Naive thymus-derived CD4-positive, alpha-beta T cell (primary cell): ENCODE results near the gene WDSUB1. TPM values are rescaled to one million over a fixed set of nuclear protein-coding genes. Genes with fewer than 3 reads are reported as not detected.

ENCODE experiments used
- ATAC-seq: fragments of 150-1000 bp; cut with Tn5 transposase; 2 replicates; pipeline ENCODE4 v1.10.0; 2021; ENCODE audit warnings: mild to moderate bottlenecking, moderate library complexity
- CTCF ChIA-PET: fragments of 350-600 bp; sonication (Branson Sonifier 250); formaldehyde crosslinking; loops from one replicate; lab custom pipeline; 2021; ENCODE audit warnings: antibody characterized with exemption; lab: Charles Lee
- POLR2A ChIA-PET: fragments of 350-600 bp; sonication (Branson Sonifier 250); formaldehyde crosslinking; loops from one replicate; lab custom pipeline; 2021; ENCODE audit warnings: antibody characterized with exemption, inconsistent platforms; lab: Charles Lee
- DNase-seq, 9 donors: peaks; one replicate each; pipeline versions ENCODE4 v3.0.0 to v3.0.0-alpha.2; 2020 to 2022; ENCODE audit warnings: mixed read lengths in 1 of 9
- H3K27ac ChIP-seq: one replicate; pipeline ENCODE4 v1.7.0; 2013; ENCODE audit warnings: mild to moderate bottlenecking, low read depth, low read length, moderate library complexity
- H3K27me3 ChIP-seq, 2 donors: one replicate each; pipeline ENCODE4 v1.7.0; 2013; ENCODE audit warnings: low read length in 2 of 2, mild to moderate bottlenecking in 2 of 2, moderate library complexity in 2 of 2; ENCODE audit not compliant: control insufficient read depth in 2 of 2, insufficient read depth in 2 of 2
- H3K36me3 ChIP-seq, 3 experiments: 1 replicate in 2 of 3; 2 replicates in 1 of 3; pipeline ENCODE4 v1.7.0; 2013; ENCODE audit warnings: low read length in 3 of 3, mild to moderate bottlenecking in 3 of 3, moderate library complexity in 1 of 3; ENCODE audit not compliant: insufficient read depth in 3 of 3, control insufficient read depth in 2 of 3
- H3K4me1 ChIP-seq, 2 donors: one replicate each; pipeline ENCODE4 v1.7.0; 2013; ENCODE audit warnings: low read length in 2 of 2, mild to moderate bottlenecking in 2 of 2, moderate library complexity in 1 of 2; ENCODE audit not compliant: control insufficient read depth in 2 of 2, insufficient read depth in 2 of 2
- H3K4me3 ChIP-seq: 2 replicates; pipeline ENCODE4 v1.7.0; 2013; ENCODE audit warnings: mild to moderate bottlenecking, low read length
- H3K9me3 ChIP-seq, 3 experiments: 1 replicate in 2 of 3; 2 replicates in 1 of 3; pipeline ENCODE4 v1.7.0; 2013; ENCODE audit warnings: low read length in 3 of 3; ENCODE audit not compliant: control insufficient read depth in 2 of 3
- H3K27ac Mint-ChIP-seq, 9 donors: one replicate each; pipeline ENCODE4 v1.8.0; 2020 to 2022; ENCODE audit warnings: mixed read lengths in 9 of 9, mild to moderate bottlenecking in 8 of 9, moderate library complexity in 5 of 9, inconsistent platforms in 2 of 9
- H3K27me3 Mint-ChIP-seq, 5 donors: one replicate each; pipeline ENCODE4 v1.8.0; 2021 to 2022; ENCODE audit warnings: mixed read lengths in 5 of 5, mild to moderate bottlenecking in 1 of 5
- H3K36me3 Mint-ChIP-seq, 5 donors: one replicate each; pipeline ENCODE4 v1.8.0; 2020 to 2022; ENCODE audit warnings: mixed read lengths in 5 of 5, mild to moderate bottlenecking in 3 of 5, inconsistent platforms in 1 of 5
- H3K4me1 Mint-ChIP-seq, 7 donors: one replicate each; pipeline ENCODE4 v1.8.0; 2020 to 2022; ENCODE audit warnings: mixed read lengths in 7 of 7, mild to moderate bottlenecking in 3 of 7, inconsistent platforms in 1 of 7
- H3K4me3 Mint-ChIP-seq, 10 donors: one replicate each; pipeline ENCODE4 v1.8.0; 2020 to 2022; ENCODE audit warnings: mild to moderate bottlenecking in 10 of 10, mixed read lengths in 10 of 10, moderate library complexity in 6 of 10, inconsistent platforms in 2 of 10
- H3K9me3 Mint-ChIP-seq, 11 donors: one replicate each; pipeline ENCODE4 v1.8.0; 2020 to 2022; ENCODE audit warnings: mixed read lengths in 11 of 11, mild to moderate bottlenecking in 4 of 11, inconsistent platforms in 1 of 11, moderate library complexity in 1 of 11
- intact Hi-C, 2 donors: fragments of 100-400 bp; cut with micrococcal nuclease; formaldehyde crosslinking; loops; one replicate each; pipeline ENCODE4 v1.15.1; 2023
- polyA plus RNA-seq, 2 donors: library from polyadenylated mRNA; unstranded; fragments of 300-500 nt; fragmentation: Illumina TruSeq; gene quantifications; one replicate each; pipeline ENCODE4 v1.2.3, GENCODE V29; 2021
- total RNA-seq, 6 experiments: library from RNA in 5 of 6; stranded (reverse) in 5 of 6; gene quantifications; 1 replicate in 5 of 6; 2 replicates in 1 of 6; pipeline ENCODE4 v1.2.3 and lab custom pipeline; 2021 to 2026

The WDSUB1 gene
- total and polyA plus RNA-seq, 7 experiments from 2014 or later, result 5.8 to 10.6 (median 7.5) TPM

- Mint-ChIP-seq H3K9me3 (peaks cover 0 to 5% (median 4%) of the 10 kb centered on the region in 11 donors), H3K27me3 (peaks cover 0 to 18% (median 3%) of the 10 kb centered on the region in 5 donors), H3K4me1 (no peaks in the 10 kb centered on the region), H3K4me3 (no peak overlapping the region), H3K36me3 (peaks cover 0 to 5% (median 0%) of the 10 kb centered on the region in 5 donors), H3K27ac (no peak overlapping the region)
- POLR2A ChIA-PET, result no interaction called here
- Histone ChIP-seq H3K4me3 (no peak overlapping the region), H3K27ac (no peak overlapping the region), H3K9me3 (no peaks in the 10 kb centered on the region), H3K36me3 (no peaks in the 10 kb centered on the region), H3K27me3 (no peaks in the 10 kb centered on the region), H3K4me1 (no peaks in the 10 kb centered on the region)
- DNase-seq (no peak), ATAC-seq (no peak)
- intact Hi-C loops, result no loop called here
- CTCF ChIA-PET, result no interaction called here
Measured at GRCh38 chr2:159298967-159299366, 12.5 kb upstream of the WDSUB1 start.

GRCh38 chr2:159297042-159297707 is 10.7 kb upstream of the WDSUB1 start:
- Histone ChIP-seq H3K27ac (no peak overlapping the region), H3K27me3 (no peaks in the 10 kb centered on the region), H3K9me3 (no peaks in the 10 kb centered on the region), H3K36me3 (no peaks in the 10 kb centered on the region), H3K4me1 (no peaks in the 10 kb centered on the region), H3K4me3 (no peak overlapping the region)
- Mint-ChIP-seq H3K27me3 (peaks cover 0 to 18% (median 0%) of the 10 kb centered on the region in 5 donors), H3K4me3 (no peak overlapping the region), H3K36me3 (no peaks in the 10 kb centered on the region), H3K4me1 (peaks cover 0 to 2% (median 0%) of the 10 kb centered on the region in 7 donors), H3K27ac (no peak overlapping the region), H3K9me3 (peaks cover 0 to 5% (median 0%) of the 10 kb centered on the region in 11 donors)
- intact Hi-C loops, result no loop called here
- CTCF ChIA-PET, result no interaction called here
- ATAC-seq (no peak), DNase-seq (no peak)
- POLR2A ChIA-PET, result no interaction called here

- no peaks in the 10 kb centered on the region for H3K27me3 ChIP-seq
- no peak overlapping the region for H3K27ac ChIP-seq
- ChIA-PET POLR2A (no interaction called here), CTCF (interaction anchor here (0.6 kb wide), 1 partner anchor 468 kb away, joined by 3 read pairs; no protein-coding TSS in a partner anchor)
- H3K27me3 Mint-ChIP-seq, result no peaks in the 10 kb centered on the region
- H3K27ac Mint-ChIP-seq, result no peak overlapping the region
- H3K36me3 Mint-ChIP-seq, result no peaks in the 10 kb centered on the region
- DNase-seq (no peak), ATAC-seq (no peak)
- peaks cover 0 to 2% (median 0%) of the 10 kb centered on the region in 11 donors for H3K9me3 Mint-ChIP-seq
- H3K36me3 ChIP-seq, result no peaks in the 10 kb centered on the region
- peaks cover 7 to 8% of the 10 kb centered on the region in 2 donors for H3K4me1 ChIP-seq
- H3K4me3 ChIP-seq, result no peak overlapping the region
- H3K9me3 ChIP-seq, result no peaks in the 10 kb centered on the region
- intact Hi-C loops, result no loop called here
- H3K4me3 Mint-ChIP-seq, result no peak overlapping the region
- H3K4me1 Mint-ChIP-seq, result peaks cover 10 to 19% (median 17%) of the 10 kb centered on the region in 7 donors
Measured at GRCh38 chr2:159292157-159292556, 5.7 kb upstream of the WDSUB1 start.

- Mint-ChIP-seq H3K36me3 (no peaks in the 10 kb centered on the region), H3K4me1 (peaks cover 15 to 28% (median 19%) of the 10 kb centered on the region in 7 donors), H3K27me3 (no peaks in the 10 kb centered on the region), H3K27ac (peak overlapping the region in 3 of 9 donors; percentile 3 to 59 (median 35)), H3K9me3 (no peaks in the 10 kb centered on the region), H3K4me3 (peak overlapping the region in 6 of 10 donors; percentile 4 to 49 (median 16))
- Histone ChIP-seq H3K27ac (no peak overlapping the region), H3K4me3 (no peak overlapping the region), H3K36me3 (no peaks in the 10 kb centered on the region), H3K9me3 (no peaks in the 10 kb centered on the region), H3K27me3 (no peaks in the 10 kb centered on the region), H3K4me1 (peaks cover 8 to 13% of the 10 kb centered on the region in 2 donors)
- POLR2A ChIA-PET, result no interaction called here
- DNase-seq (peak in 6 of 9 donors; percentile 22 to 51 (median 46)), ATAC-seq (no peak)
- CTCF ChIA-PET, result interaction anchor here (0.6 kb wide), 1 partner anchor 53 kb away, joined by 7 read pairs; no protein-coding TSS in a partner anchor
- intact Hi-C loops, result no loop called here
Measured at GRCh38 chr2:159290289-159290907, 3.9 kb upstream of the WDSUB1 start.

- POLR2A ChIA-PET, result interaction anchor here (2.8 kb wide), 1 partner anchor 425 kb away, joined by 21 read pairs; the partner anchor contains the start of gene MARCHF7
- no peaks in the 10 kb centered on the region for H3K9me3 ChIP-seq
- H3K36me3 Mint-ChIP-seq, result peaks cover 0 to 4% (median 0%) of the 10 kb centered on the region in 5 donors
- no peak overlapping the region for H3K4me3 ChIP-seq
- no peaks in the 10 kb centered on the region for H3K27me3 ChIP-seq
- H3K36me3 ChIP-seq, result no peaks in the 10 kb centered on the region
- CTCF ChIA-PET, result interaction anchor here (0.6 to 0.7 kb wide), 2 partner anchors 130 to 245 kb away, joined by 3 read pairs; no protein-coding TSS in a partner anchor
- H3K27ac Mint-ChIP-seq, result peak overlapping the region in 4 of 9 donors; percentile 32 to 92 (median 52)
- no peak overlapping the region for H3K27ac ChIP-seq
- intact Hi-C loops, result loop anchor here (2.0 to 10.0 kb wide), 9 partner anchors 163 to 1957 kb away; partner anchors contain the start of genes CCDC148 (in 1 of the 2) and PKP4 (in 1 of the 2)
- ATAC-seq, result no peak
- H3K4me1 ChIP-seq, result peaks cover 8 to 13% of the 10 kb centered on the region in 2 donors
- no peaks in the 10 kb centered on the region for H3K9me3 Mint-ChIP-seq
- no peak for DNase-seq
- H3K4me1 Mint-ChIP-seq, result peaks cover 15 to 36% (median 31%) of the 10 kb centered on the region in 7 donors
- peak overlapping the region in 9 of 10 donors; percentile 25 to 92 (median 87) for H3K4me3 Mint-ChIP-seq
- no peaks in the 10 kb centered on the region for H3K27me3 Mint-ChIP-seq
Measured at GRCh38 chr2:159287733-159288132, 1.2 kb upstream of the WDSUB1 start.

GRCh38 chr2:159286709-159287441 is 372 bp upstream of the WDSUB1 start:
- peak overlapping the region; percentile 64 to 97 (median 85) for H3K27ac Mint-ChIP-seq
- Histone ChIP-seq H3K4me1 (peaks cover 8 to 13% of the 10 kb centered on the region in 2 donors), H3K4me3 (peak overlapping the region; percentile 72), H3K36me3 (no peaks in the 10 kb centered on the region), H3K9me3 (no peaks in the 10 kb centered on the region), H3K27me3 (no peaks in the 10 kb centered on the region), H3K27ac (peak overlapping the region; percentile 77)
- H3K27me3 Mint-ChIP-seq, result no peaks in the 10 kb centered on the region
- peak overlapping the region; percentile 80 to 92 (median 89) for H3K4me3 Mint-ChIP-seq
- peaks cover 0 to 8% (median 0%) of the 10 kb centered on the region in 5 donors for H3K36me3 Mint-ChIP-seq
- peak; percentile 89 to 97 (median 94) for DNase-seq
- ATAC-seq, result peak; percentile 99
- intact Hi-C loops, result loop anchor here (1.0 to 10.0 kb wide), 13 partner anchors 162 to 1958 kb away; partner anchors contain the start of genes LY75 (in 2 of the 2), MARCHF7 (in 2 of the 2), CCDC148 (in 1 of the 2) and PKP4 (in 1 of the 2)
- ChIA-PET POLR2A (interaction anchor here (2.8 kb wide), 1 partner anchor 426 kb away, joined by 21 read pairs; the partner anchor contains the start of gene MARCHF7), CTCF (interaction anchor here (0.6 to 0.7 kb wide), 2 partner anchors 131 to 244 kb away, joined by 3 read pairs; no protein-coding TSS in a partner anchor)
- peaks cover 15 to 36% (median 31%) of the 10 kb centered on the region in 7 donors for H3K4me1 Mint-ChIP-seq
- no peaks in the 10 kb centered on the region for H3K9me3 Mint-ChIP-seq
